ENCODE data around the gene IL20RA. TPM values are rescaled to one million over a fixed set of nuclear protein-coding genes. Genes with fewer than 3 reads are reported as not detected.
"Not testable (repeated sequence)": the region's sequence is repeated elsewhere in the genome, so short reads cannot be mapped to it uniquely, and the experiment has no call there.

IL20RA gene
- polyA plus RNA-seq, 3 donors: not detected

- H3K4me3 Mint-ChIP-seq: no peak overlapping the region
- intact Hi-C loops (cut with micrococcal nuclease): no loop called here
- no peak for DNase-seq
- H3K4me2 ChIP-seq (replicated peaks; ENCODE audit: extremely low read depth, low read length, poor library complexity, severe bottlenecking): no peak overlapping the region
- peaks cover 4% of the 10 kb centered on the region for H3K4me1 Mint-ChIP-seq
- peaks cover 0 to 5% (median 0%) of the 10 kb centered on the region in 7 donors for H3K9me3 Mint-ChIP-seq
- H3K9me3 ChIP-seq (replicated peaks in 1 of 2; ENCODE audit: control insufficient read depth in 1 of 2, insufficient read depth in 1 of 2, low read length in 2 of 2): no peaks in the 10 kb centered on the region
- no peak overlapping the region for H2AFZ ChIP-seq (ENCODE audit: insufficient read depth, low read depth, low read length, poor library complexity, severe bottlenecking)
- H3K36me3 ChIP-seq (replicated peaks in 1 of 2; ENCODE audit: control insufficient read depth in 1 of 2, insufficient read depth in 2 of 2, low read length in 2 of 2): no peaks in the 10 kb centered on the region
- no peaks in the 10 kb centered on the region for H3K79me2 ChIP-seq (ENCODE audit: insufficient read depth, low read length)
- 100% methylated on average over 3 of the region's 5 CpGs for WGBS (ENCODE audit: insufficient coverage)
- peaks cover 5 to 7% of the 10 kb centered on the region in 2 donors for H3K27me3 ChIP-seq (ENCODE audit: control insufficient read depth in 2 of 2, insufficient read depth in 2 of 2, low read length in 2 of 2)
- no peak overlapping the region for H3K27ac Mint-ChIP-seq
- no peak overlapping the region for H3K27ac ChIP-seq (ENCODE audit: low read depth in 1 of 2, low read length in 2 of 2)
- H3K4me1 ChIP-seq (ENCODE audit: control insufficient read depth in 1 of 2, insufficient read depth in 2 of 2, low read length in 2 of 2): no peaks in the 10 kb centered on the region
- no peaks in the 10 kb centered on the region for H4K20me1 ChIP-seq (ENCODE audit: insufficient read depth, low read length)
- H3K27me3 Mint-ChIP-seq (ENCODE audit: low read depth in 3 of 3): peaks cover 14 to 36% (median 17%) of the 10 kb centered on the region in 3 donors
- H3K4me3 ChIP-seq (replicated peaks in 1 of 3; ENCODE audit: low read depth in 2 of 3, low read length in 3 of 3): no peak overlapping the region
- no peak overlapping the region for H3K9ac ChIP-seq (ENCODE audit: insufficient read depth, low read length, poor library complexity, severe bottlenecking)
- no peak for TF ChIP-seq CTCF (IDR thresholded peaks at IDR 0.05)
- no peaks in the 10 kb centered on the region for H3K36me3 Mint-ChIP-seq
Observed at GRCh38 chr6:136961848-136962247, 82.9 kb downstream of the IL20RA start.

GRCh38 chr6:136960781-136961180 lies 84.0 kb downstream of the IL20RA start:
- no peak overlapping the region for H2AFZ ChIP-seq (ENCODE audit: insufficient read depth, low read depth, low read length, poor library complexity, severe bottlenecking)
- no peak for DNase-seq
- H3K79me2 ChIP-seq (ENCODE audit: insufficient read depth, low read length): no peaks in the 10 kb centered on the region
- H3K4me1 Mint-ChIP-seq: peaks cover 6% of the 10 kb centered on the region
- no peak overlapping the region for H3K27ac ChIP-seq (ENCODE audit: low read depth in 1 of 2, low read length in 2 of 2)
- no peak overlapping the region for H3K4me2 ChIP-seq (replicated peaks; ENCODE audit: extremely low read depth, low read length, poor library complexity, severe bottlenecking)
- H3K27ac Mint-ChIP-seq: no peak overlapping the region
- H3K27me3 Mint-ChIP-seq (ENCODE audit: low read depth in 3 of 3): peaks cover 15 to 37% (median 18%) of the 10 kb centered on the region in 3 donors
- no peaks in the 10 kb centered on the region for H3K9me3 ChIP-seq (replicated peaks in 1 of 2; ENCODE audit: control insufficient read depth in 1 of 2, insufficient read depth in 1 of 2, low read length in 2 of 2)
- H3K9ac ChIP-seq (ENCODE audit: insufficient read depth, low read length, poor library complexity, severe bottlenecking): no peak overlapping the region
- H4K20me1 ChIP-seq (ENCODE audit: insufficient read depth, low read length): no peaks in the 10 kb centered on the region
- TF ChIP-seq CTCF (IDR thresholded peaks at IDR 0.05): no peak
- H3K4me1 ChIP-seq (ENCODE audit: control insufficient read depth in 1 of 2, insufficient read depth in 2 of 2, low read length in 2 of 2): no peaks in the 10 kb centered on the region
- peaks cover 0 to 5% (median 0%) of the 10 kb centered on the region in 7 donors for H3K9me3 Mint-ChIP-seq
- H3K4me3 ChIP-seq (replicated peaks in 1 of 3; ENCODE audit: low read depth in 2 of 3, low read length in 3 of 3): no peak overlapping the region
- intact Hi-C loops (cut with micrococcal nuclease): no loop called here
- no peak overlapping the region for H3K4me3 Mint-ChIP-seq
- H3K36me3 ChIP-seq (replicated peaks in 1 of 2; ENCODE audit: control insufficient read depth in 1 of 2, insufficient read depth in 2 of 2, low read length in 2 of 2): no peaks in the 10 kb centered on the region
- no CpG with 5 or more reads among the region's 3 CpGs for WGBS (ENCODE audit: insufficient coverage)
- peaks cover 7 to 8% of the 10 kb centered on the region in 2 donors for H3K27me3 ChIP-seq (ENCODE audit: control insufficient read depth in 2 of 2, insufficient read depth in 2 of 2, low read length in 2 of 2)
- H3K36me3 Mint-ChIP-seq: no peaks in the 10 kb centered on the region

- H3K36me3 ChIP-seq (replicated peaks in 1 of 2; ENCODE audit: control insufficient read depth in 1 of 2, insufficient read depth in 2 of 2, low read length in 2 of 2); H3K9me3 ChIP-seq (replicated peaks in 1 of 2; ENCODE audit: control insufficient read depth in 1 of 2, insufficient read depth in 1 of 2, low read length in 2 of 2); H3K4me1 ChIP-seq (ENCODE audit: control insufficient read depth in 1 of 2, insufficient read depth in 2 of 2, low read length in 2 of 2); H3K27ac ChIP-seq (ENCODE audit: low read depth in 1 of 2, low read length in 2 of 2); H3K4me3 ChIP-seq (replicated peaks in 1 of 3; ENCODE audit: low read depth in 2 of 3, low read length in 3 of 3); H3K4me2 ChIP-seq (replicated peaks; ENCODE audit: extremely low read depth, low read length, poor library complexity, severe bottlenecking); intact Hi-C loops (cut with micrococcal nuclease); H3K9me3 Mint-ChIP-seq; H4K20me1 ChIP-seq (ENCODE audit: insufficient read depth, low read length); H3K4me3 Mint-ChIP-seq; H3K36me3 Mint-ChIP-seq; H3K27me3 ChIP-seq (ENCODE audit: control insufficient read depth in 2 of 2, insufficient read depth in 2 of 2, low read length in 2 of 2); H2AFZ ChIP-seq (ENCODE audit: insufficient read depth, low read depth, low read length, poor library complexity, severe bottlenecking); H3K4me1 Mint-ChIP-seq; H3K9ac ChIP-seq (ENCODE audit: insufficient read depth, low read length, poor library complexity, severe bottlenecking); H3K79me2 ChIP-seq (ENCODE audit: insufficient read depth, low read length); DNase-seq: not testable (repeated sequence)
- Mint-ChIP-seq H3K27me3 (ENCODE audit: low read depth in 3 of 3) (peaks cover 15 to 35% (median 18%) of the 10 kb centered on the region in 3 donors), H3K27ac (peak overlapping the region in 1 of 7 donors; percentile 19)
- no CpG with 5 or more reads among the region's 6 CpGs for WGBS (ENCODE audit: insufficient coverage)
Observed at GRCh38 chr6:136959935-136960334, 84.8 kb downstream of the IL20RA start.

All from CD14-positive monocyte (primary cell).